Rectal smooth muscle tissue (tissue), 1 donor: ENCODE measurements around the gene ID3.
"Not testable (repeated sequence)": the region's sequence is repeated elsewhere in the genome, so short reads cannot be mapped to it uniquely, and the experiment has no call there.

Source experiments
- H3K27ac ChIP-seq: one replicate; pipeline ENCODE4 v1.7.0; 2013; ENCODE audit warnings: low read depth, low read length, inconsistent platforms
- H3K27me3 ChIP-seq: one replicate; pipeline ENCODE4 v1.7.0; 2013; ENCODE audit warnings: low read length; ENCODE audit not compliant: control insufficient read depth, insufficient read depth
- H3K36me3 ChIP-seq: one replicate; pipeline ENCODE4 v1.7.0; 2013; ENCODE audit warnings: low read length; ENCODE audit not compliant: control insufficient read depth, insufficient read depth
- H3K4me1 ChIP-seq: one replicate; pipeline ENCODE4 v1.7.0; 2013; ENCODE audit warnings: low read length; ENCODE audit not compliant: control insufficient read depth, insufficient read depth
- H3K4me3 ChIP-seq: one replicate; pipeline ENCODE4 v1.7.0; 2013; ENCODE audit warnings: low read length
- H3K9ac ChIP-seq: one replicate; pipeline ENCODE4 v1.7.0; 2013; ENCODE audit warnings: low read length

Gene ID3

GRCh38 chr1:23546897-23547584, 12.3 kb downstream of the ID3 start:
- Histone ChIP-seq H3K27me3 (no peaks in the 10 kb centered on the region), H3K36me3 (no peaks in the 10 kb centered on the region), H3K27ac (no peak overlapping the region), H3K4me1 (no peaks in the 10 kb centered on the region), H3K9ac (no peak overlapping the region), H3K4me3 (peak overlapping the region; percentile 10)

GRCh38 chr1:23545851-23546250, 13.4 kb downstream of the ID3 start:
- H3K9ac ChIP-seq, result no peak overlapping the region
- no peak overlapping the region for H3K27ac ChIP-seq
- no peaks in the 10 kb centered on the region for H3K36me3 ChIP-seq
- H3K27me3 ChIP-seq, result no peaks in the 10 kb centered on the region
- no peaks in the 10 kb centered on the region for H3K4me1 ChIP-seq
- H3K4me3 ChIP-seq, result no peak overlapping the region

- no peak overlapping the region for H3K27ac ChIP-seq
- H3K9ac ChIP-seq, result no peak overlapping the region
Observed at GRCh38 chr1:23544444-23545389, 14.6 kb downstream of the ID3 start.

DNA sequence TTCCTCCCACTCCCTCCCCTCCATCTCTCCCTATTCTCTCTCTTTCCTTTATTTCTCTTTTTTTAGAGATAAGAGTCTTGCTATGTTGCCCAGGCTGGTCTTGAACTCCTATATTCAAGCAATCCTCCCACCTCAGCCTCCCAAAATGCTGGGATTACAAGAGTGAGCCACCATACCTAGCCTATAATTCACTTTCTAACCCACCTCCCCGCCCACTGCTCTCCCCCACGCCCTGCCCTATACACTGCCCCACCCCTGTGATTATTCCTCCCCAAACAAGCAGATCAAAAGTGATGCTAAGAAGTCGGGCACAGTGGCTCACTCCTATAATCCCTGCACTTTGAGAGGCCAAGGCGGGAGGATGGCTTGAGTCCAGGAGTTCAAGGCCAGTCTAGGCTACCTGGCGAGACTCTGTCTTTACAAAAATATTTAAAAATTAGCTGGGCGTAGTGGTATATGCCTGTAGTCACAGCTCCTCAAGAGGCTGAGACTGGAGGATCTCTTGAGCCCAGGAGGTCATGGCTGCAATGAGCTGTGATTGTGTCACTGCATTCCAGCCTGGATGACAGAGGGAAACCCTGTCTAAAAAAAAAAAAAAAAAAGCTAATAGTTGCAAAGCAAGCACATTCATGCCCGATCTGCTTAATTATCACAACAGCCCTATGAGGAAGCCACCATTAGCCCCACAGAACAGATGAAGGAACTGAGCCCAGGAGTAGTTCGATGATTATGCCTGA, 15.4 kb downstream of the ID3 start:
- Histone ChIP-seq H3K4me1 (peaks cover 2% of the 10 kb centered on the region), H3K9ac (no peak overlapping the region), H3K4me3 (no peak overlapping the region), H3K27me3 (no peaks in the 10 kb centered on the region), H3K27ac (no peak overlapping the region), H3K36me3 (no peaks in the 10 kb centered on the region)

More at GRCh38 chr1:23544444-23545389, 14.6 kb downstream of the ID3 start:
- Histone ChIP-seq H3K36me3 (no peaks in the 10 kb centered on the region), H3K4me1 (peaks cover under 1% of the 10 kb centered on the region), H3K4me3 (no peak overlapping the region), H3K27me3 (no peaks in the 10 kb centered on the region)

GRCh38 chr1:23542940-23543339, 16.4 kb downstream of the ID3 start:
- H3K27ac ChIP-seq, H3K4me1 ChIP-seq, H3K36me3 ChIP-seq, H3K4me3 ChIP-seq, H3K9ac ChIP-seq, H3K27me3 ChIP-seq: not testable (repeated sequence)

DNA sequence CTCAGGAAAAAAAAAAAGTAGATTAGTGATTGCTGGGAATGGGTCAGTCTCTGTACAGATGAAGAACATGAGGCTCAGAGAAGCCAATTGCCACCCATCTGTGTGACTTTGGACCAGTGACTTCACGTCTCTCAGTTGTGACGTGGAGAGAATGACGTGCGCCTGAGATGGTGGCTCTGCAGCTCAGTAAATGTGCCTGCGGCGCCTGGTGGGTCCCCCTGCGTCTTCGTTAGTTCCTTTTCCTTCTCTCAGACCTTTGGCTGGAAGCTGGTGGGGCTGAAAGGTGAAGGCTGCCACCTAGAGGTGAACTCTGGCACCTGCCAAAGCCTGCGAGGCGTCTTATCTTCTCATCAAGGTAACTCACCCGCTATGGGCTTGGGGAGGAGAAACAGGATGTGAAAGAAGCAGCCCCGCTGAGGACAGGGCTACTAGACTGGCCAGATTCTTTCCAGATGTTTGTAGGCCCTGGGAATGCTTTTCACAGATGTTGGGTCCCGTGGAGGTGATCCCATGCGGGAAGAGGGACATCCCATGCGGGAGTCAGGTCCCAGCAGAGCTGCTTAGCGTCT, 19.5 kb downstream of the ID3 start:
- Histone ChIP-seq H3K36me3 (no peaks in the 10 kb centered on the region), H3K9ac (no peak overlapping the region), H3K27me3 (no peaks in the 10 kb centered on the region), H3K4me3 (no peak overlapping the region), H3K4me1 (peaks cover 2% of the 10 kb centered on the region), H3K27ac (no peak overlapping the region)

GRCh38 chr1:23537296-23537973, 21.9 kb downstream of the ID3 start:
- peaks cover 2% of the 10 kb centered on the region for H3K4me1 ChIP-seq
- no peak overlapping the region for H3K27ac ChIP-seq
- no peak overlapping the region for H3K9ac ChIP-seq
- H3K27me3 ChIP-seq, result no peaks in the 10 kb centered on the region
- H3K4me3 ChIP-seq, result no peak overlapping the region
- H3K36me3 ChIP-seq, result no peaks in the 10 kb centered on the region

DNA sequence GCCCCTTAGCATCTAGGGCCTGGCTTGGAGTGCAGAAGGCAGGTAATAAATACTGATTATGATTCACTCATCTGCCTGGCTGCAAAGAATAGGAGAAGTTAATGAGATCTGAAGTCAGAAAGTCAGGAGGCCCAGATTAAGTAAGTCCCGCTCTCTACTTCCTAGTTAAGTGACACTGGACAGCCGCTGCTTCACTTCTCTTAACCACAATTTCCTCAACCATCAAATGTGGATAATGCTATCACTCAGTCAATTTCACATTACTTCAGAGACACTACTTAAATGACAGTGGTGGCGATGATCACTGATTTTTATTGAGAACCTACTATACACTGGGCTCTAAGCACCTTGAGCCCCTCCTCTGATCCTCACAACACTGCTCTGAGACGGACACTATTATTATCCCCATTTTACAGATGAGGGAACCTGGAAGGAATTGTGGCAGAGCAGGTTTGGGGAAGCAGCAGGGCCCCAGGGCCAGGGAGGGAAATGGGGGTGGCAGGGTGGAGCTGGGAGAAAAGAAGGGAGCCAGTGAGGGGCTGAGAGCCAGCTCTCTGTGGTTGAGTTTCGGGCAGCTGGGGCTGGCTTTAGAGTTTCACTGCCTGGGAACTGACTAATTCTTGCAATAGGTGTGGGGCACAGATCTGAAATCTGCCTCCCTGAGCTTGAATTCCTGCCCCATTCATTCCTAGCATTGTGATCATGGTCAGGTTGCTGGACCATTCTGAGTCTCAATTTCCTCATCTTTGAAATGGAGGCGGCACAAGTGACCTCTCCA, 25.9 kb downstream of the ID3 start:
- no peaks in the 10 kb centered on the region for H3K27me3 ChIP-seq
- no peak overlapping the region for H3K27ac ChIP-seq
- H3K4me1 ChIP-seq, result peaks cover 6% of the 10 kb centered on the region
- H3K9ac ChIP-seq, result no peak overlapping the region
- no peaks in the 10 kb centered on the region for H3K36me3 ChIP-seq
- no peak overlapping the region for H3K4me3 ChIP-seq

- H3K4me3 ChIP-seq, result peak overlapping the region; percentile 67
- peak overlapping the region; percentile 47 for H3K9ac ChIP-seq
- H3K27me3 ChIP-seq, result peaks cover 2% of the 10 kb centered on the region
- H3K4me1 ChIP-seq, result peaks cover 6% of the 10 kb centered on the region
- peak overlapping the region; percentile 32 for H3K27ac ChIP-seq
- no peaks in the 10 kb centered on the region for H3K36me3 ChIP-seq
Observed at GRCh38 chr1:23531562-23532094, 27.7 kb downstream of the ID3 start.

- peaks cover 2% of the 10 kb centered on the region for H3K27me3 ChIP-seq
- H3K4me1 ChIP-seq, result peaks cover 6% of the 10 kb centered on the region
- peak within 1 kb of the TSS; percentile 72 for H3K4me3 ChIP-seq
- H3K27ac ChIP-seq, result peak within 1 kb of the TSS; percentile 32
- no peaks in the 10 kb centered on the region for H3K36me3 ChIP-seq
- peak within 1 kb of the TSS; percentile 47 for H3K9ac ChIP-seq
Observed at GRCh38 chr1:23530747-23531561, 28.3 kb downstream of the ID3 start, which contains the start of gene E2F2. E2F2 (minus strand) TSS chr1:23531233; CDS start chr1:23530793, 440 bp downstream.
